HG03432 (cell line): ENCODE data around the gene NECTIN1.

ENCODE experiments used
- ATAC-seq: cut with Tn5 transposase; IDR thresholded peaks from one replicate; pipeline ENCODE4 v1.9.1; 2021; ENCODE audit warnings: mild to moderate bottlenecking, moderate library complexity; ENCODE audit not compliant: unreplicated experiment

The NECTIN1 gene

DNA sequence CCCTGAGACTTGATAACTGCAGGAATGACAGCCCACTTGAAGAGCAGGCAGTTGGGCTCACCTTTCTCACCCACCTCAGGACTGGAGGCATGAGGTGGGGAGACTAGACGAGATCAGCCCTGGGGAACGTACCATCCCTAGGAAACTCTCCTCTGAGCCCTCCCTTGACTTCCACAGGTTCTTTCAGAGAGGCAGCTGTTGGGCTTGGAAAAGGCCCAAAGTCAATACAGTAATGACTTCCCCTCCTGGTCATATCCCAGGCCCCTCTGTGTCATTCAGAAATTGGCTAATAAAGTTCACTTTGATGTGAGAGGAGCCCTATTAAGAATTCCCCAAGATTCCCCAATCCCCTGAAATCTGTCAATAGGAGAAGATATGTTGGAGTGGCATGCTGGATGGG, 5.8 kb upstream of the NECTIN1 start:
- no peak for ATAC-seq

DNA sequence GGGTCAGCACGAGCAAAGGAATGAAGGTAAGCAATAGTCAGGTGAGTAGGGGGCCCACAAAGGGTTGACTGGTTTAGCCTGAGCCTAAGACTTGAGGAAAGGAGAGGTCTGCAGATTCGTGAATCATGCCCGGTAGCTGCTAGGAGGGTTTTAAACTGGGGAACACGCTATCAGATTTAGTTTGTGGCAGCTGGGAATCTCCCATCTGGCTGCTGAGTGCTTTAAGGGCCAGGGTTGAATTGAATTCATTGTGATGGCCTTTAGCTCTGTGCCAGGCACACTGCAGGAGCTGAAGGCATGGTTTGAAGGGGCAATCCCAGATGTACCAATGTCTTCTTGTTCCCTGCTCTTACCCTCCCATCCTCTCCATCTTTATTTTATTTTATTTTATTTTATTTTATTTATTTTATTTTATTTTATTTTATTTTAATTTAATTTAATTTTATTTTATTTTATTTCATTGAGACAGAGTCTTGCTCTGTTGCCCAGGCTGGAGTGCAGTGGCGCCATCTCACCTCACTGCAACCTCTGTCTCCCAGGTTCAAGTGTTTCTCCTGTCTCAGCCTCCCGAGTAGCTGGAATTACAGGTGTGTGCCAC, 1.9 kb upstream of the NECTIN1 start:
- ATAC-seq, result no peak

DNA sequence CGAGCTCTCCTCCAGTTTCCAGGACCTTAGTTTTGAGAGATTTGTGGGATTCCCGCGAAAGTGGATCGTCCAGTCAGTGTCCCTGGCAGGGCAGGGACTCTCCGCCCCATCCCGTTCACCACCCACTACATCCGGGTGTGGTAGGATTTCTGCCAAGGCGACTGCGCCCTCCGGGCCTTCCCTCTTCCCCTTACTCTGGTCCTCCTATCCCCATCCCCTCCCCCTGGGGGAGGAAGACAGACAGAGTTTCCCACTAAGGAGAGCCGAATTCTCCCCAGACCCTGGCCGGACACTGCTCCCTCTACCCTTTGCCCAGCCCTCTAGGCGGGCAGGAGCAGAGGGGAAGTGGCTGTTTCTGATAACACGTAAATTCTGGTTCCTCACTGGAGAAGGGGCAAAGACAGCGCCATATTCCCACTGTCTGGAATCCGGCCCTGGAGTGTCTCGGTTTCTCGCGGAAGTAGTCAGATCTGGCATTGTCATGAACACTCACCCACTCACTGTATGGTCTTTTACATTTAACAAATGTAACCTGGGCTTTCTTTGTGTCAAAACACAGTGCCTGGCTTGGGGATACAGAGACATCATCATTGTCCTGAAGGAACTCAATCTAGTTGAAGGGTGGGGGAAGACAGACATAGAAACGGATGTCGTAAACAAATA, 1.1 kb upstream of the NECTIN1 start:
- ATAC-seq, result no peak

DNA sequence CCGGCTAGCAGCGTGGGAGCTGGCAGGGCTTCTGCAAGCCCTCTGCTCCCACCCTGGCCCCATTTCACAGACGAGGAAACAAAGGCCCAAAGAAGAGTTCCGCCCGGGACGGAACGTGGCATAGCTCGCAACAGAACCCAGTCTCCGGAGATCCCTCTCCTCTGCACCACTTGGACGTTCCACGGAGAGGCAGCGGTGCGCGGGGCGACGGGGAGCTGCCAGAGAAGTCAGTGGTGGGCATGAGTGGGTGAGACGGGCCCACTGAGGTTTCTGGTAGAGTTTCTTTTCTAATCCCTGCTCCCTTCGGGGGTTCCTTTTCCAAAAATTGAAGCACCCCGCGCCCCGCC, 554 bp upstream of the NECTIN1 start:
- peak; percentile 15 for ATAC-seq

DNA sequence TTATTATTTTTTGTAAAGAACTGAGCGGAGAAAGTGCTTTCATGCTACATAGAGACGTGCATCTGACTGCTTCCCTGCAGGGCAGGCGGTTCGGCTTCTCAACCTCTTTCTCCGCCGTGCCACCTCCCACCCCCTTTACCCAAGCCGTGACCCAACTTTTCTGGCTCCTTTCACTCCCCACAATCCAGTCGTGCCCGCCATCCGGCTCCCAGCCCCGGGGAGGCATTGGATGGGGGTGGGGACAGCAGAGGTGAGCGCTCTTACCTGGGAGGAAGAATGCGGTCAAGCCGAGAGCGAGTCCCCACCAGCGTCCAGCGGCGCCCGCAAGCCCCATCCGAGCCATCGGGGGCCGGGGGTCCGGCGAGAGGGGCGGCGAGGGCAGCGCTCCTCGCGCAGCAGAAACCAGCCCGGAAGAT, 781 bp downstream of the NECTIN1 start:
- no peak for ATAC-seq

DNA sequence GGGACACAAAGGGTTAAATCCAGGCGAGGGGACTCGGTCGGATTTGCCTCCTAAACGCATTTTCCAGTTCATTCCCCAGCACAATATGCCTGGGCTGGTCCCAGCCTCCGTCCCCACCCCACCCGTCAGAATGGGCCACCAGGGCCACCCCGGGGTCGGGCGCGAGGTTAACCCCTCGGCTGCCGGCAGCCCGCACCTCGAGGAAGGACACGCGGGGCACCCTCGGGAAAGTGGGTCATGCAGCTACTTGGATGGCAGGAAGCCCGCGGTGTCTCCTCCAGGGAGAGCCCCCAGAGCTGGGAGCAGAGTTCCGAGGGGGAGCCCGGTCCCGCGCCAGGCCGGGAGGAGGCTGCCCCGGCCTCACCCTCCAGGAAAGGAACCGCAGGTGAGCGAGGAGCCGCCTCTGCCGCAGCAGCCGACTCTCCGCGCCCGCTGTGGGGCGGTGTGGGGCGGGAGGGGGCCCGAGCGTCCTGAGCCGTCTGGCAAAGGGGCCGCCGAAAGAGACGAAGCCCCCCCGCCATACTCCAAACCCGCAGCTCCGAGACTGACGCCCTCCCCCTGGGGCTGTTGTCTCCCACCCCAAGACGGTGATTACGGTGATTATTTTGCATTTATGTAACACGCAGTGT, 1.4 kb downstream of the NECTIN1 start:
- ATAC-seq, result no peak

DNA sequence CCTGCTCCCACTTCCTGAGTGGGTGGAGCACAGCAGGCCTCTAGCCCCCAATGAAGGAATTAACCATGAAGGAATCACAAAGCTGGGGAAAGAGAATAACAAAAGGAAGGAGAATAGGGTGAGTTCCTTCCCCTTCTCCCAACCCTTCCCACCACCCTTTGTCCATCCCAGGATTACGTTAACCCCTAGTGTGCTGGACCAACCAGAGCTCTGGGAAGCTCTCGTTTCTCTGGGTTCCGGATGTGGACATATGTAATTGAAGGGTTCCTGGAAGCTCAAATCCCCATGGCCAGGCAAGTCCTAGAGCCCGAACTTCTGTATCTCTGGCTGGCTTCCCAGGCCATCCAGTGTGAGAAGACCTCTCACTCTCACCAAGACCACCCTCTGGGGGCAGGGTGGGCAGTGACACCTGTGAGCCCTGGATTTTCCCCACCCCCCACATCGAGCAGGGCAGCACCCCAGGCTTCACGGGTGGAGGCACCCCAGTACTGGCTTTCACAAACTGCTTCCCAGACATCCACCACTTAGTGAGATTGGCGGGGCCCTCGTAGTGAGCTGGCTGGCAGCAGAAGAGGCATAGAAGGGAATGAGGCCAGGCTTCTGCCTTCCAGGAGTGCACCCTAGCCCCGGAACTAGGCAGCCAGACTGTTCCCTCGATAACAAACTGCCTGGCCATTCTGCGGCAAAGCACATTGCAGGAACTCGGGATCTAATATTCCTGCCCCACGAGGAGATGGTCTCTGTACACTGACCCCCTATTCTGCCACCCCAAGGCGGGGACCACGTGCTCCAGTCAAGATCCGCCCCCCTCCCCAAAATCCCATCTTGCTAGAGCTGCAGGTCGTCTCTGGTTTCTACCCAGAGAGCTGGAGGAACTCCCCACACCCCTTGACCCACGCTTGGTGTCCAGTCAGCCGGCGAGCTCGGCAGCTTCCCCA, 2.1 kb downstream of the NECTIN1 start:
- no peak for ATAC-seq

DNA sequence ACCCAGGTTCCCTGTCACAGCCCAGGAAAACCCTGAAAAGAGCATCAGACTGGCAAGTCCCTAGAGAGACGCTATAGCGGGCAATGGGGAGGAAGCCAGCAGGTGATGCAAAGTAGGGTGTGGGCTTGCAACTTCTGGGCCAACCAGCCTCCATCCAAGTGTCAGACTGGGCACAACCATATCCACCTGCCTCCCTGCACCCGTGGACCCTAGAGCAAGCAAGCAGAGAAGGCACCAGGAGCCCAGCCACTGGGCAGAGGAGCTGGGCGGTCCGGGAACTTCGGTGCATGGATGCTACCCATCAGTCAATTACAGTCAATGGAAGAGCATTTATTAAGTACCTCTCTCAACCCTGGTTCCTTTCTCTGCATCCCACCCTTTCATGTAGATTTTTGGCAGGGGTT, 2.8 kb downstream of the NECTIN1 start:
- no peak for ATAC-seq

DNA sequence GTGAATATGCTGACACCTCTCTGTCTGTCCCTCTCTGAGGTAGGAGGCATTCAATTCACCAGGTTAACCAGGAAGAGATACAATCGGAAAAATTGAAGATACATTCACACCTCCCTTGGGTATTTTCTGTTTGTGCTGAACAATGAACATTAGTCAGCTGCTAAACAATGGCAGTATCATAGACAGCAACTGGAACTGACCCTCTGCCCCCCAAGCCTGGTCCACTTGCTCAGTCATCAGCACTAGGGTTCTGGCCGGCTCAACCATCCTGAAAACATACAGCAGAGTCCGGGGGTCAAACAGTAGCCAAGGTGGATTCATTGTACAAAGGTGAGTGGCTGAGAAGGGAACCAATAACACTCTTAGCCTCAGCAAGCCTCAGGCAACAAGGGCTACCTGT, 4.0 kb downstream of the NECTIN1 start:
- ATAC-seq, result no peak

DNA sequence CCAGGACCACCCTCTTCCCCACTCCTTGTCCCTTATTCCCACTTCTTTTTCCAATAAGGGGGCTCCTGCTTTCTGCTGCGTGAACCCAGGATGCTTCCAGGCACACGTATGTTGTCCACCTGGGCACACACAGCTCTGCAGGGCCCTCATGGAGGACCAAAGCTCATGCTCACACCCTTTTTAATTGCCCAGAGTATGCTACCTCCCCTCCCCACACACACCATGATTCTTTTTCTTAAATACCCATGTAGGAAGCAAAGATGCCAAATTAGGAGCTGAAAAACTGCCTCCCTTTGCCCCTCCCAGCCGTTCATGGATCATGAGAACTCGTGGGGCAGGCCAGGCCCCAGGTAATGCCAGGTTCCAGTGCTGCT, 5.1 kb downstream of the NECTIN1 start:
- no peak for ATAC-seq

DNA sequence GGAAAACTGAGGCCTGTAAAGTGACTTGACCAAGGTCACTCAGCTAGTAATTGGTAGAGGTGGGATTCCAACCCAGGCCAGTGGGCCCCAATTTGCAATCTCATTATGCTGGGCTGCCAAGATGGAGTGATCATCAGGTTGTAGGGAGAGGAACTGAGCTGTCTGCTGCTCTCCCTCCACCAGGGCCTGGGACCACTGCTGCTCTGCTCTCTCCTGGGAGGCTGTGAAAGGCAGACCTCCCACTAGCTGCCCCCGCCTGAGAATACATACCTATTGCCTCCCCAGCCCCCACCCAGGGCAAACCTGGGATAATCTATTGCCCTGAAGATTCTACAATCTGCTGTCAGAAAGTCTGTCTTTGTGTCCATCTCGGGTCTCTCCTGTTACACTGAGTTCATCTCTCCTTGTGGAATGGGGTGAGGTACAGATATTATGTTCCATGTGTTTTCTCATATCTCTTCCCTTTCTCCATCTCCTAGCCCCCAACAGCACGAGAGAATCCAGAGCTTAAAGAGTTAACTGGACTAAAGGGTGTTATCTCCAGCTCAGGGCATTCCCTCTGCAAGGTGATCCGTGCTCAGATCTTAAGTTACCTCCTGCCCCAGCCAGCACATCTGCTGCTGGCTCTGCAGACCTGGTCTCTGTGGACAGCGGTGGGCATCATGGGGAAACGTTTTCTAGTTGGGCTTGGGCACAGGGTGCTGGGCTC, 5.6 kb downstream of the NECTIN1 start:
- ATAC-seq, result no peak

DNA sequence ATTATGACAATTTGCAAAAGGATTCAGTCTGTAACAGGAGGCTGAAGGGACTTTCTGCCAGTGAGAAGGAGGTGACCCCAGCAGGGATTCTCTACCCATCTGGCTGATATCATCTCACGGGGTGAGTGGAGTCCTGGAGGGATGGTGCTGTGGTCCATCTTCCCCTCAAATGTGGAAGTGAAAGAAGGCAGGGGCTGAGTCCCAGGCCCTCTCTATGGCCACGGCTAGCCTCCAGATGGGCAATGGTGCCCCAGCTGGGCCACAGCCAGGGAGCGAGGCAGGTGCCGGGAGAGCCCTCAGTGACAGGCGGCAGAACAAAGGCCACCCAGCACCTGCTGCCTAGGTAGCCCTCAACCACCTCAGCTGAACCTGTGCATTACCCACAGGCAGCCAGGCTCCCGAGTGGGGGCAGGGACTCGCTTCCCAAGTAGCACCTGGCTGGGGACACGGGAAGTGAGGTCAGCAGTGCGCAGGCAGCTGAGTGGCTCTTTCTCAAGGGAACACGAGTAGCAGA, 6.7 kb downstream of the NECTIN1 start:
- ATAC-seq, result no peak

DNA sequence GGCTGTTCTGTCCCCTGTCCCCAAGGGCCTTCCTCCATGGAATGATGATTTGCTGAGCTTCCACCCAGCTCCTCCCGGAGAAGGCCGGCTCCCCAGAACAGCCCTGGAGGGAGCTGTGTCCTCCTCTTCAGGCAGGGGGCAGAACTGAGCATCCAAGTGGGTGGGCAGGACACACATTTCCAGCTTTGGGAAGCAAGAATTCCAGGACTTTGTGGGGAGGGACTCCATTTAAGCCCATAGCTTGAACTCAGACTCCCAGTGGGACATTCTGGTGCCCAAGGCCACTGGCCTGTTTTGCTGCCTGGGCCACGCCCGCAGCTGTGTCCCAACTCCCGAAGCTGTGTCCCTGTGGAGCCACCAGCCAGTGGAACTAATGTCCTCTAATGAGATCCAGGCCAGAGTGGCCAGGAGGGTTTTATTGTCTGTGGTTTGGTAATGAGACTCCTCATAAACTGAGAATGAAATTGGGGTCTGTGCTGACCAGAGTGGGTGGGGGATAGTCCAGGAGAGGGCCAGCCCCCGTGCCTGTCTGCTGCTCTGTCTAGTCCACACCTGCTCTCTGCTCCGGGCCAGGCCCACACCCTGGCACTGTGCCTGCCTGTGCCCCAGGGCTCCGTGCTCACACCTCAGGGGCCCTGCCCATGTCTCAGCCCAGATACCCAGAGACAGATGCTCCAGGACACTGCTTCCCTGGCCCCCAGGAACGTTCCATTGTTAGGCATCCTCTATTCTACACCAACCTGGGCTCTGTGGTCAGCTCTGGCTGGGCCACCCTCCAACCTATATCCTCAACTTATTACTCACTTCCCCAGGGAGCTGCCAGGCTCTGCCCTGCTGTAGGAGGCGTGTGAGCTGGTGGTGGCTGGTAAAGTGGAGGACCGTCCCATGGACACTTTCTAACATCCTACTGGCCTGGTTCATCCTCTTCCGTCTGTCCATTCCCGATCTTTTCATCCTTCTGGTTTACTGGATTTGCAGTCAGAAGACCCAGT, 7.6 kb downstream of the NECTIN1 start:
- no peak for ATAC-seq

DNA sequence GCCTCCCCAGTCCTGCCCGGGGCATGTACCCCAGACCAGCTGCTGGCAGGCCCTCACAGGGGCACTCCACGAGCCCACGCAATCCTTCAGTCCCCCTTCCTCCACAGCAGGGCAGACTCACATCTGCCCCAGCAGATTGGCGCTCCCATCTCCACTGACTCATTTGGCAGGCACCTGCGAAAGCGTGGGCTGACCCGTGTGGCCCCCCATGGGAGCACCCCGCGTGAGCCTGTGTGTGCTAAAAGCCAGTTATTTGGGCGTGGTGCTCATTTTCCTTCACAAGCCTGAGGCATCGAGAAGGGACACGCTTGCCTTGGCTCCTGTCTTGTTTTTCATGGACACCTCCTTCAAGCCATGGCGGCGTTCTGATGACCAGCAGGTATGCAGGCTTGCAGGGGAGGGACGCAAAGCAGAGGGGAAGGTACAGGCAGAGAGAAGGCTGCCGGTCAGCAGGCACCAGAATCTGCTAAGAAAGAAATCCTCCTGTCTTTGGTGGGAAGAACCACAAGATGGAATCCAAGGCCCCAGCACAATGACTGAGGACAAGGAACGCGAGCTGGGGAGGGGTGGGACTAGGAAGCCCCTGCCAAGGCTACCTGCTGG, 8.6 kb downstream of the NECTIN1 start:
- ATAC-seq, result no peak

DNA sequence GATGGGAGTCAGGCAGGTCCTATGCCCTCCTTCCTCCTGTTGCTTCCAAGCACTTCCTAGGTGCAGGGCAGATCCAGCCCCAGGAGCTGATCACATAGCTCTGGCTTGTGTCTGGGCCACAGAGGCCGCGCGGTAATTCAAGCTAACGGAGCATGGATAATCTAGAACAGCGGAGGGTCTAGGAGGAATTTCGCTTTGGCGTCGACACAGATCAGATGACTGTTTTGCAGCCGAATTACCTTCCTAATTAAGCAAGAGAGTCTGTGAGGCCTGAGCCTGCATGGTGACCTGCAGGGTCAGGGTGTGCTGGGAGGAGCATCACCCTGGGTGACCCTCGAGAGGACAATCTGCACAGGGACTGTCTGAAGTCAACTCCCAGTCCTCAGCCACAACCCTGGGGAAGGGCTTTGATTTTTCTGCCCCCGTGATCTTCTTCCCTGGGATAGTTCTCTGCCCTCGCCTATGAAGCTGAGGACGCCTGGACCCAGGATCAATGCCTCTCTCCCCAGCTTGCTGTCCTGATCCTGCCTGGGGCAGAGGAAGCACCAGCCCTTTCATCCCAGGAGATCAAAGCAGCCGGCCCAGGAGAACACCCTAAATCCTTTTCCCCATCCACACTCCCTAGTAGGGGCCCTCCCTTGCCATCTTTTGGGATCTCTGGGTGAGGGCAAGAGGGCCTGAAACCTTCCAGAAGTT, 11.0 kb downstream of the NECTIN1 start:
- no peak for ATAC-seq

DNA sequence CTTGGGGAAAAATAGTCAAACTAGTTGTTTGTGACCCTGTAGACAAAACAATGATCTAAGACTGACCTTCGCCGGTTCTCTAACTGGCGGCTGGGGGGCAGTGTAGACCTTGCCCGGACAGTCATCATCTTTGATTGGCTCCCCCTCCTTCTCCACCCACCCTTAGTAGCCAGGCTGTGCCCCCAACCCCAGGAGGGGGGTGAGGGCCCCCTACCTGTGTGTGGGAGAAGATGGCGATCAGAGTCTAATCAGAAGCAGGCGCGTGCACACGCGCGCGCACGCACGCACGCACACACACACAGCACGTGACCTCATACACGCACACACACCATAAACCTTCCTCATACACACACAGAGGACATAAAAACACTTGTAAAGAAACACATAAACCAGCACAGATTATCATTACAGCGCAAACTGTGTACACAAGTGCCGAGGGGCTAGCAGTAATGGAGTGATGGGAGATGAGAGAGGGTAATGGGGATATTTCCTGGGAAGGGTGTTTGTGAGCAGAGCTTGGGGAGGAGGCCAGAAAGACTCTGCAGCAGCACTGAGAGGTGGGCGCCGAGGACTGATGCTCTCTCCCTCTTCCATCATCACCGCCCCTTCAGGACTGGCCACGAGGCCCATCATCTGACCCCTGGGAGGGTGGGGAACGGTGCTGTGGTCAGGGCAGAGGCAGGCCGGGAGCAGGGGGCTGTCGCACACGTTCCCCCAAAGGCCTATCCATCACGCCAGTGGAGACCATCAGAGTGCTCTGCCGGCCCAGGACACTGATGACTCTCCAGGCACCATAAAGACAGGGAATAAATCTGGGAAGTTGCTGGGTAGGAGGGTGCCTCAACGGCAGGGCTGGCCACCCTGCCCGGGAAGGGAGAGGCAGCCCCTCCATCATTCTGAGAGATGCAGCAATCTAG, 12.2 kb downstream of the NECTIN1 start:
- no peak for ATAC-seq

DNA sequence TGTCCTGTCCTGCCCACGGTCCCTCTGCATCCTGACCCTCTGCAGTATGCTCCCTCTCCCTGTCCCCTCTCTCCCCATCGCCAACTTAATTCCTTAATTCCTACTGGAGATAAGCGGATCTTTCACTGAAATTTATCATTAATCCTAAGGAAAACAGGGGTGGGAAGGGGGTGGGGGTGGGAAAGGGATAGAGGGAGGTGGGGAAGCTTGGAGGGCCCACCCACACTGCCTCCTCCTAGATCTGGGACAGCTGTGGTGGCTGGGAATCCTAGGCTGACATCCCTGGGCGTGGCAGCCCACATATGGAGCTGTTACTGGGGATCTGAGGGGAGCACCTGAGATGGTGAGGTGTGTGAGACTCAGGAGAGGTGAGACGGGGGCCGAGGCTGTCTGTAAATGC, 14.4 kb downstream of the NECTIN1 start:
- no peak for ATAC-seq

DNA sequence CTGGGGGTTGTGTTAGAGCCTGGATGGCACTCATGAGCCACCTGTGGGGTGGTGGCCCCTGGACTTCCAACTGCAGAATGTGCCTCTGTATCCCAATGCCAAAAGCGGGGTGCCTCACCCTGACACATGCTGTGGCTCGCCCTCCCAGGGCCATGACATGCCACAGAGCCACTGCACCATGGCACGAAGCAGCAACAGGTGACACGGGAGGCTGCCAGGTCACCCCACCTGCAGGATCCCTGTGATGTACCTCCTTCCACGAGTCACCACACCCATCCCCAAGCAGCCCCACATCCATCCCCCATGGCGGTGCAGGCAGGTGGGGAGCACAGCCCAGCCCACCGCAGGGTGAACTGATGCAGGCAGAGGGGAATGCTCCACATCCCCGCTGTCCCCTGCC, 14.8 kb downstream of the NECTIN1 start:
- ATAC-seq, result no peak
